Astrocyte (in vitro differentiated cells and primary cell): ENCODE results near the gene FOXL3.

Experiments
- EZH2 ChIP-seq: IDR thresholded peaks from 2 replicates; pipeline ENCODE4 v1.6.1; 2012; ENCODE audit warnings: mild to moderate bottlenecking, low read length, inconsistent platforms; ENCODE audit not compliant: insufficient read depth
- TF ChIP-seq, protein P1 (sequence below): IDR thresholded peaks from 2 replicates; pipeline ENCODE4 v1.5.1; 2011; ENCODE audit warnings: low read depth, mild to moderate bottlenecking, inconsistent platforms, low read length, moderate library complexity; ENCODE audit not compliant: insufficient read depth

DNA sequence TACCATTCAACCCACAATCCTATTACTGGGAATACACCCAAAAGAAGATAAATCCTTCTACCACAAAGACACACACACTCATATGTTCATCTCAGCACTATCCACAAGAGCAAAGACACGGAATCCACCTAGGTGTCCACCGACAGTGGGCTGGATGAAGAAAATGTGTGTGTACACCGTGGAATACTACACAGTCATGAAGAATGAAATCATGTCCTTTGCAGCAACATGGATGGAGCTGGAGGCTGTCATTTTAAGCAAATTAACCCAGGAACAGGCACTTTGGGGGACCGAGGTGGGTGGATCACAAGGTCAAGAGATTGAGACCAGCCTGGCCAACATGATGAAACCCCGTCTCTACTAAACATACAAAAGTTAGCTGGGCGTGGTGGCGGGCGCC, 8.3 kb upstream of the FOXL3 start:
- TF ChIP-seq, protein P1, sequence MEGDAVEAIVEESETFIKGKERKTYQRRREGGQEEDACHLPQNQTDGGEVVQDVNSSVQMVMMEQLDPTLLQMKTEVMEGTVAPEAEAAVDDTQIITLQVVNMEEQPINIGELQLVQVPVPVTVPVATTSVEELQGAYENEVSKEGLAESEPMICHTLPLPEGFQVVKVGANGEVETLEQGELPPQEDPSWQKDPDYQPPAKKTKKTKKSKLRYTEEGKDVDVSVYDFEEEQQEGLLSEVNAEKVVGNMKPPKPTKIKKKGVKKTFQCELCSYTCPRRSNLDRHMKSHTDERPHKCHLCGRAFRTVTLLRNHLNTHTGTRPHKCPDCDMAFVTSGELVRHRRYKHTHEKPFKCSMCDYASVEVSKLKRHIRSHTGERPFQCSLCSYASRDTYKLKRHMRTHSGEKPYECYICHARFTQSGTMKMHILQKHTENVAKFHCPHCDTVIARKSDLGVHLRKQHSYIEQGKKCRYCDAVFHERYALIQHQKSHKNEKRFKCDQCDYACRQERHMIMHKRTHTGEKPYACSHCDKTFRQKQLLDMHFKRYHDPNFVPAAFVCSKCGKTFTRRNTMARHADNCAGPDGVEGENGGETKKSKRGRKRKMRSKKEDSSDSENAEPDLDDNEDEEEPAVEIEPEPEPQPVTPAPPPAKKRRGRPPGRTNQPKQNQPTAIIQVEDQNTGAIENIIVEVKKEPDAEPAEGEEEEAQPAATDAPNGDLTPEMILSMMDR, result no peak
- no peak for TF ChIP-seq EZH2
